Stomach (tissue), 4 donors: ENCODE results near the gene ZBED6.

Experiments used
- POLR2A ChIP-seq, 4 donors: fragments of 450-650 bp; IDR thresholded peaks; one replicate each; pipeline ENCODE4 v1.6.1; 2016; ENCODE audit warnings: antibody characterized with exemption in 4 of 4, control low read depth in 2 of 4, mild to moderate bottlenecking in 1 of 4, moderate library complexity in 1 of 4
- POLR2AphosphoS5 ChIP-seq, 3 donors: sonication (generic); formaldehyde crosslinking; IDR thresholded peaks; one replicate each; pipeline ENCODE4 v1.6.1; 2016; ENCODE audit warnings: antibody characterized with exemption in 3 of 3
- TF ChIP-seq, protein P1 (sequence below), 7 experiments: fragments of 450-650 bp in 4 of 7; fragments of 200-600 bp in 3 of 7; sonication (generic) in 3 of 7; IDR thresholded peaks; one replicate each; pipeline ENCODE4 v1.5.1; 2016 to 2019; ENCODE audit warnings: antibody characterized with exemption in 7 of 7, control low read depth in 2 of 7, mild to moderate bottlenecking in 1 of 7

DNA sequence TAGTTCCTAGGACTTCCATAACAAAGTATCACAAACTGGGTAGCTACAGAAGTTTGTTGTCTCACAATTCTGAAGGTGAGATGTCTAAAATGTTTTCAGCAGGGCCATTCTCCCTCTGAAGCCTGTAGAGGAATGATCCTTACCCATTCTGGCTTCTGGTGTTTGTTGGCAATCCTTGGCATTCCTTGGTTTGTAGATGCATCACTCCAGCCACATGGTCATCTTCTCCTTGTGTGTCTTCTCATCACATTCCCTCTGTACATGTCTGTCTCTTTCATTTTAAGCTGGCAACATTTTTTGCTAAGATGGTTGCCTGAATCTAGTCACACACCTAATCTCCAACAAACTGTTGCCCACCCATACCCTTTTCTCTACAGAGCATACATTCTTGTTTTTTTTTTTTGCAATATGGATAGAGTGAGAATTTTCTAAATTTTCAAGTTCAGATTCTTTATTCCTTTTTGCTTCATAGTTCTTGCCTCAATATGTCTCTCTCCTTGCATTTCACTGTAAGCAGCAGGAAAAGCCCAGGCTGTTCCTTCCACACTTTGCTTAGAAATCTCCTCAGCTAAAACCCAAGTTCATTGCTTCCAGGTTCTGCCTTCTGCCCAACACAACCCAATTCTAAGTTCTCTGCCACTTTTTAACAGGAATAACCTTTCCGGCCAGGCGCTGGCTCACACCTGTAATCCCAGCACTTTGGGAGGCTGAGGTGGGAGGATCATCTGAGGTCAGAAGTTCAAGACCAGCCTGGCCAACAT lies 18.3 kb downstream of the ZBED6 start:
- TF ChIP-seq, protein P1, sequence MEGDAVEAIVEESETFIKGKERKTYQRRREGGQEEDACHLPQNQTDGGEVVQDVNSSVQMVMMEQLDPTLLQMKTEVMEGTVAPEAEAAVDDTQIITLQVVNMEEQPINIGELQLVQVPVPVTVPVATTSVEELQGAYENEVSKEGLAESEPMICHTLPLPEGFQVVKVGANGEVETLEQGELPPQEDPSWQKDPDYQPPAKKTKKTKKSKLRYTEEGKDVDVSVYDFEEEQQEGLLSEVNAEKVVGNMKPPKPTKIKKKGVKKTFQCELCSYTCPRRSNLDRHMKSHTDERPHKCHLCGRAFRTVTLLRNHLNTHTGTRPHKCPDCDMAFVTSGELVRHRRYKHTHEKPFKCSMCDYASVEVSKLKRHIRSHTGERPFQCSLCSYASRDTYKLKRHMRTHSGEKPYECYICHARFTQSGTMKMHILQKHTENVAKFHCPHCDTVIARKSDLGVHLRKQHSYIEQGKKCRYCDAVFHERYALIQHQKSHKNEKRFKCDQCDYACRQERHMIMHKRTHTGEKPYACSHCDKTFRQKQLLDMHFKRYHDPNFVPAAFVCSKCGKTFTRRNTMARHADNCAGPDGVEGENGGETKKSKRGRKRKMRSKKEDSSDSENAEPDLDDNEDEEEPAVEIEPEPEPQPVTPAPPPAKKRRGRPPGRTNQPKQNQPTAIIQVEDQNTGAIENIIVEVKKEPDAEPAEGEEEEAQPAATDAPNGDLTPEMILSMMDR (IDR thresholded peaks at IDR 0.05), result no peak
- TF ChIP-seq POLR2AphosphoS5 (IDR thresholded peaks at IDR 0.05) (no peak), POLR2A (IDR thresholded peaks at IDR 0.05) (no peak)
